ENCODE measurements around the gene PSKH1.

PSKH1 gene

GRCh38 chr16:67940446-67941089 lies 47.5 kb downstream of the PSKH1 start:
- no peak for DNase-seq (ENCODE audit: low read depth)

GRCh38 chr16:67941469-67942199 lies 48.6 kb downstream of the PSKH1 start:
- DNase-seq (ENCODE audit: low read depth) = no peak

GRCh38 chr16:67942200-67942509 lies 49.1 kb downstream of the PSKH1 start:
- no peak for DNase-seq (ENCODE audit: low read depth)

- no peak for DNase-seq (ENCODE audit: low read depth)
These were observed 49.6 kb downstream of the PSKH1 start for GRCh38 chr16:67942510-67943255.

GRCh38 chr16:67943256-67943618 lies 50.2 kb downstream of the PSKH1 start:
- no peak for DNase-seq (ENCODE audit: low read depth)

GRCh38 chr16:67943619-67944504 lies 50.8 kb downstream of the PSKH1 start, which contains the start of gene LCAT:
Gene LCAT (minus strand): TSS chr16:67944120. CDS start chr16:67944101, 19 bp downstream.
- no peak for DNase-seq (ENCODE audit: low read depth)

GRCh38 chr16:67944690-67945391 lies 51.8 kb downstream of the PSKH1 start:
- DNase-seq (ENCODE audit: low read depth) = no peak

- DNase-seq (ENCODE audit: low read depth) = no peak
These were observed 52.4 kb downstream of the PSKH1 start for GRCh38 chr16:67945392-67945933.

GRCh38 chr16:67946128-67946569 lies 53.1 kb downstream of the PSKH1 start:
- no peak for DNase-seq (ENCODE audit: low read depth)

- DNase-seq (ENCODE audit: low read depth) = no peak
These were observed 54.0 kb downstream of the PSKH1 start for GRCh38 chr16:67946966-67947558.

- no peak for DNase-seq (ENCODE audit: low read depth)
These were observed 55.0 kb downstream of the PSKH1 start for GRCh38 chr16:67948015-67948414.

- no peak for DNase-seq (ENCODE audit: low read depth)
These were observed 56.6 kb downstream of the PSKH1 start for GRCh38 chr16:67949645-67950044.

- DNase-seq (ENCODE audit: low read depth) = no peak
These were observed 57.3 kb downstream of the PSKH1 start for GRCh38 chr16:67950335-67950843.

GRCh38 chr16:67951485-67951884 lies 58.4 kb downstream of the PSKH1 start:
- no peak for DNase-seq (ENCODE audit: low read depth)

- DNase-seq (ENCODE audit: low read depth) = no peak
These were observed 60.8 kb downstream of the PSKH1 start for GRCh38 chr16:67953641-67954375.

GRCh38 chr16:67954421-67955196 lies 61.6 kb downstream of the PSKH1 start:
- no peak for DNase-seq (ENCODE audit: low read depth)

GRCh38 chr16:67957622-67958021 lies 64.6 kb downstream of the PSKH1 start:
- no peak for DNase-seq (ENCODE audit: low read depth)

GRCh38 chr16:67959536-67960329 lies 66.7 kb downstream of the PSKH1 start:
- no peak for DNase-seq (ENCODE audit: low read depth)

All from stimulated activated CD8-positive, alpha-beta memory T cell treated with anti-CD3 and anti-CD28 coated beads, Interleukin-12 subunit alpha, Interleukin-12 subunit beta, amount 100 ng/mL, for 4 hours (primary cell).